ENCODE measurements around the gene GRAMD4. TPM values are rescaled to one million over a fixed set of nuclear protein-coding genes. Genes with fewer than 3 reads are reported as not detected.

Gene GRAMD4
- total RNA-seq, 1 donor from 2014 or later, result 37.8 TPM

DNA sequence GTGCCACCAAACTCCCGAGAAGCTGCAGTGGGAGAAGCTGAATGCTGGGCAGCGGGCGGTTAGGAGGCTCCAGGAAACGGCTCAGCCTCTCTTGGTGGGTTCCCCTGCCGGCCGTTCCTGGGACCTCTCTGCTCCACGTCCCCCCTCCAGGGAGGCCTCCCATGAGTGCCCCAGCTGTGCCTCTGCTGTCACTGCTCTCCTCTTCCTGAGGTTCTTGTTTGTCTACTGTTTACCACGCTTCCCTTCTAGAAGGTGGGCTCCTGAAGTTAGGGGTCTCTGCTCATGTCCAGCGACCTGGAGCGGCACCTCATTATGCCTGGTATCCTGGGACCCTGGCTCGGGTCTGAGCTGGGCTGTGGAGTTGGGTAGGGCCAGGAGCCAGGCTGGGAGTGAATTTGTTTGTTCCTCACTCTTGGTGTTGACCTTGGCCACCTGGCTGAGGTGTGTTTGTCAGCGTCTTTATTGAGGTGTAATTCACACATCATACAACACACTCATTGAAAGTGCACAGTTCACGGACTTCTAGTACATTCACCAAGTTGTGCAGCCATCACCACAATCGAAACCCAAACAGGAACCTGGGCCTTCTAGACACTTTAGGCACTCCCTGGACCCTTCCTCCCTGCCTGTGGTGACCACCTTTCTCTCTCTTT is 37.8 kb upstream of the GRAMD4 start:
- no peak for DNase-seq (ENCODE audit: low spot score)

DNA sequence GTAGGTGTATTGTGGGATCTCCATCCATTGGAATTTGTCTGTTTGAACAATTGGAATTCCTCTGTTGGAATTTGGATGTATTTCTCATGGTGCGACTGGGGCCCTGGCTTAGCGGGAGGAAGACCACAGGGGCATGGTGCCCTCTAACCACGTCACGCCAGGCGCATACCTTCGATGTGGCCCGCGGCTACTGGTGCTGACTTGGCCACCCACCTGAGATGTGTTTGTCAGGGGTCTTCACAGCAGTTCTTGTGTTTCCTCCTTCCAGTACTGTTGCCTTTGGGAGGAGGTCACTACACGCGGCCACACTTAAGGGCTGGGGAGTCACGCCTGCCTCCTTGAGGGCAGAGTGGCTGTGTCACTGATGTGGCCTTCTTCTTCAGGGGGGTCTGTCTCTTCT is 36.6 kb upstream of the GRAMD4 start:
- DNase-seq (ENCODE audit: low spot score), result no peak

DNA sequence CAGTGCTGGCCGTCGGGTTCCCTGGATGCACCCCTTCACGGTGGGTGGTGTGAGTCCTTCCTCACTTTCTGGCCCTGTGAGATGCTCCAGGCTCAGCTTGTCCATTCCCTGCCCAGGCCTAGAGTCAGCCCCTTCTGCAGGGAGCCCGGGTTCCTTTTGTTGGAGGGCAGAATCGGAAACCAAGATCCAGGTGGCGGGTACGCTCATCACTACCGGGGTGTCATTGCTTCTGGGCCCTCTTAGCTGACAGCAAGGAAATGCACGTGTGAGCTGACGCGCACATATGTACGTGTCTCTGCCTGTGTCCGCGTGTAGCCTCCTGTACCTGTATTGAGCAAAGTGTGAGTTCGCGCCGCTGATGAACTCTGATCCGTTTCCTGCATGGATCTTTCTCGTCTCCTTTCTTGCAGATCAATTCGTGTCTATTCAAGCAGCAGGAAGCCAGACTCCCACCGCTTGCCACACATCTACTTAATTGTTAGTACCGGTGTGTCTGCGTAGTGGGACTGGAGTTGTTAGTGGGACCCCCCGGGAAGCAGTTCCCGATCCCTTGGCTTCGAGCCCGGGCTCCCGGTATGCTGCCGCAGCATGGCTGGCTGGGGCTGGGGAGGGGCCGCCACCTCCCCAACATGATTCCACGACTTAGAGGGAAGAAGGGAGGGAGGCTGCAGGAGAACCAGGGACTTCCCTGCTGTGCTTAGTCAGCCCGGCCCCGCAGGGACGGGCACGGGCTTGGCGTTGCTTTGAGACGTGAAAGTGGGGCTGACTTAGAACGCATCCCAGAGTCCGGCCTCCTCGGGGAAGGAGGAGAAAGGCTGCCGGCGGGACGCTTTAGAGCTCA is 35.9 kb upstream of the GRAMD4 start:
- no peak for DNase-seq (ENCODE audit: low spot score)

DNA sequence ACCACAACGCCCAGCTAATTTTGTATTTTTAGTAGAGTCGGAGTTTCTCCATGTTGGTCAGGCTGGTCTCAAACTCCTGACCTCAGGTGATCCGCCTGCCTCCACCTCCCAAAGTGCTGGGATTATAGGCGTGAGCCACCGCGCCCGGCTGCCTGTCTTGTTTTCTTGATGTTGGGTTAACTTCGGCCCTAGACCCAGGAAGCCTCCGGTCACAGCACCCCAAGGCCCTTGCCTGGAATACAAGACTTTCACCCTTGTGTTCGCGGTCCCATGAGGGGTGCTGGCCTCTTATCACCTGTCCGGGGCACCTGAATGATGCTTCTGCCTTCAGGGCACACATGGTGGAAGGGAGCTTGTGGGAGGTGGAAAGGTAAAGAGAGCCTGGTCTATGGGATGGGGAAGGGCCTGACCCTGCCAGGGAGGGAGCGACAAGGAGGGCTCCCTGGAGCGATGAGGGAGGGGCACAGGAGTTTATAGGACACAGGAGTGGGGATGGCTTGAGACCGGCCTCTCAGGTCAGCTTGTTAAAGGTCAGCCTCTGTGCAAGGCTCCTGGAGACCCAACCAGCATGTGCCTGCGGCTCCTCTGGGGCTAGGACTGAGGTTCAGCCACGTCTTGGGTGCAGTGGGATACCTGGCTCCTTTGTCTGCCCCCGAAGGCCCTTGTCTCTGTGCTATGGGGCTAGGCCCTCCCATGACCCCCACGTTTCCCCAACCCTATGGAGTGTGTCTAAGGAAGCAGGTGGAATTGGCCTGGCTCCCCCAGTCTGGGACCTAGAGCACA is 34.7 kb upstream of the GRAMD4 start:
- DNase-seq (ENCODE audit: low spot score), result no peak

DNA sequence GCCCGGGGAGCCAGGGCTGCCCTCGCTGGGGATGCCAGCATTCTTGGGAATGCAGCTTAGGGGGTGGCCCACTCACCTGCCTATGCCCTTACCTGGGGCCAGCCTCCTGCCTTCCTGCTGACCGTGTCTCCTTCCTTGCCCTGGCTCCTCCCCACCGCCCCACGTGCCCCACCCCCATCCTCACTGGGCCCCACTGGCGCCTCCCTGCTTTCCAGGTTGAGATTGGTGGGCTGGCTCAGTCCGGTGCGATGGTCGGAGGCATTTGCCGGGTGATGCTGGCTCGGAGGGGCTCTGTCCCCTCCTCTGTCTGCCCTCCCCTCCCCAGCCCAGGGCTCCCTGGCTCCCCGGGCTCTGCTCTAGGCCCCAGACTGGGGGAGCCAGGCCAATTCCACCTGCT is 34.1 kb upstream of the GRAMD4 start:
- DNase-seq (ENCODE audit: low spot score), result no peak

DNA sequence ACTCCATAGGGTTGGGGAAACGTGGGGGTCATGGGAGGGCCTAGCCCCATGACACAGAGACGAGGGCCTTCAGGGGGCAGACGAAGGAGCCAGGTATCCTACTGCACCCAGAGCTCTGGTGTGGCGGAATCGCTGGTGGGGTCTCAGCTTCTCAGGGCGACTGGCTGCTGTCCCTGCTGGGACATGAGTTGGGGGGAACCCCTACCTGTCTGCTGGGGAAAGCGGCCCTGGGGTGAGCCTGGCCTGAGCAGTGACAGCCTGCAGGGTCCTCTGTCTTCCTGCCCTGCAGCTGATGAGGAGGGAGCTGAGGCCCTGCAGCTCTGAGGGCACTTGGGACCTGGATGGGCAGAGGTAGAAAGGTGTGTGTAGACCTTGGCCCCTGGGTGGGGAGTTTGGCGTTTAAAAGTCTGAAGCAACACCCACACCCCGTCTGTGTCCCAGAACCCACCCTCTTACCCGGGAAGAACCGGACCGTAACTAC is 33.6 kb upstream of the GRAMD4 start:
- DNase-seq (ENCODE audit: low spot score), result no peak

DNA sequence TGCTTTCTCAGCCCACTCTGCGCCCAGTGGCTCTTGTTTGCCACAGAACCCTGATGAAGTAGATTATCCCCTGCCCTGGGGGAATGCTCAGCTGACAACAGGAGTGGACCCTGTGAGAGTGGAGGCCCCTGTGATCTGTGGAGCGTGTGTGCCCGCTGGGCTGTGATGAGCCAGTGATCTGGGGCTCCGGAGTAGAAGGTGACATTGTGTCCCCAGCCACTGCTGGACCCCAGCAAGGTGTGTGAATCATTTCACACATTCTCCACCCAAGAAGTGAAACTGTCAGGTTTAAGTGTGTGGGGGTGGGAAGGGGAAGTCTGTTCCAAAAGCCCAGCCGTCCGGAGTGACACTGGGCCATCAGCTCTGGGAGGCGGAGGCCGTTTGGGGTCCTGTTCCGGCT is 33.1 kb upstream of the GRAMD4 start:
- DNase-seq (ENCODE audit: low spot score), result no peak

DNA sequence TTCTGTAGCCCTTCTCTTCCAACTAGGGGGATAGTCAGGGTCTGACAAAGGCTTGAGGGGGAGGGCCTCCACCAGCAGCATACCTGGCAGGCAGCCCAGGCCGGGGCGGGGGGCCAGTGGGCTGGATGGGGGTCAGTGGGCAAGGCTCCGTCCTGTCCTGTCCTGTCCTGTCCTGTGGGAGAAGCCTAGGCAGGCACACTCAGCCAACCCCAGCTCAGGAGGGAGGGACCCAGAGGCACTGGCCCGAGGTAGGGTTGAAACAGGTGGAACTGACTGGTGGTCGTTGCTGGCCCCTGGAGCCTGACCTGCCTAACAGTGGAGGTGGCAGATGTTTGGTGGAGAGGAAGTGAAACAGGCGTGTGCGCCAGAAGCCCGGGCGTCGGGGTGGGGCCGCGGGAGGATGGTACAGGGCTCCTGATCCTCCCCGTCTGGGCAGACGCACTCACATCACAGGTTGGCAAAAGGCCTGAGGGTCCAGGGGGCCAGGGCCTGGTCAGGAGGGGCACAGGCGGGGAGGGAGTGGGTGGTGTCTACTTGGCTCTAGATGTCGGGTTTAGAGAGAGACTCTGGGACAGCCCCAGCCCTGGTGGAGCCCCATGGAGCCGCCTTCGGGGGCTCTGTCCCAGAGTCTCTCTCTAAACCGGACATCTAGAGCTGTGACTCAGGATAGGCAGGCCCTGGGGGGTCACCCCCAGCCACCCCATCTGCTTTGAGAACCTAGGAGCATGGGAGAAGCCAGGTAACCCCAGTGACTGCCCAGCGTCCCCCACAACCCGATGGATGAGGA is 32.5 kb upstream of the GRAMD4 start:
- DNase-seq (ENCODE audit: low spot score), result no peak

DNA sequence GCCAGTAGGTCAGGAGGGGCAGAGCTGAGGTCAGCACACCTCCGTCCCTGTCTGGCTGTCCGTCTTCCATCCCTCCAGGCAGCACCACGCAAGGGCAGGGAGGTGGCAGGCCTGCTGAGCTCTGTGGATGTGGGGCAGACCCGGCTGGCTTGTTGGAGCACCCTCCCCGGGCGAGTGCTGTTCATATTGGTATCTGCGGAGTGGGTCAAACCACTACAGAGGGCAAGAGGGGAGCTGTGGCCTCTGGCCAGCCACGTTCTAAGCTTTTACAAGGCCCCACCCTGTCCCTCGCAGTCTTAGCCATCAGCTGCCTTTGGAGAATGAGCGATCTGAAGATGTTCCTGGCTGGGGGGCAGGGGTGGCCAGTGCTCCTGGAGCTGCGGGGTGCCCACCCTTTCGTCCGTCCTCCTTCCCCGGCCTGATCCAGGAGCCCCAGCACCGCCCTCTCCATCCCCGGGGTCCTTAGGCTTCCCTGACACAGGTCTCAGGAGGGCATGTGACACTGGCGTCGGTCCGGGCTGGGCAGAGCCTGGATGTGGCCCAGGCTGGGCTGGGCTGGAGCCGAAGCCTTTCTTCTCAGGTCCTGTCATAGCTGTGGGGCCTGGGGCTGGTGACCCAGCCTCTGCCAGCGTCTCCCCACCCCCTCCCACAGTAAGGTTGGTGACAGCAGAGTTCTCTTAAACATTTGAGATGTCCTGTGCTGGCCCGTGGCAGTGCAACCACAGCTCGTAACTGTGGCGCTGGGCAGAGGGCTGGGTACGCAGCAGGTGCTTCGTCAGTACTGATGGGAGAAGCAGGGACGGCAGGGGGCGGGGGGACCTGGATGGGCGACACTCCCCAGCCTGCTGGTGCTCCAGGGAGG is 31.7 kb upstream of the GRAMD4 start:
- DNase-seq (ENCODE audit: low spot score), result no peak

DNA sequence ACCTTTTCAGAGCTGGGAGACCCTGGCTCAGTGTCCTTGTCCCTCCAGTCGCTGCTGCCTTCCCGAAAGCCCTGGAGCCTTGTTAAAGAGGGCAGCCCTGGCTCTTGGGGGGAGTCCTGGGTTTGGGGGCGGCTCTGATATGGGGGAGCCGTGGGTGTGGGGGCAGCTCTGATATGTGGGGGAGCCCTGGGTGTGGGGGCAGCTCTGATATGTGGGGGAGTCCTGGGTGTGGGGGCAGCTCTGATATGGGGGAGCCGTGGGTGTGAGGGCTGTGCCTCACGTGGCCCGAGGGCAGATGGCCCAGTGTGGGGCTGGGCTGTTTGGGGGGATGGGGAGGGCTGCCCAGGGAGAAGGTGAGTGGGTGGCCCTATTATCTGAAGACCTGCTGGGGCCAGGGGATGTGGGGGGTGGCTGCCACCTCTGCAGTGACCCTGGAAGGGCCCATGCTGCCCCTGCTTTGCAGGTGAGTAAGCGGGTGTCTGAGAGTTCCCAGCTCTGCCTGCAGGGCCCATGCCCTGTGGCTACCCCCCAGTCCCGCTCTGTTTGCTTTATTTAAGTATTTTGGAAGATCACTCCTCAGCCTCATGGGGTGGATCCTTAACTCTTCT is 30.9 kb upstream of the GRAMD4 start:
- no peak for DNase-seq (ENCODE audit: low spot score)

DNA sequence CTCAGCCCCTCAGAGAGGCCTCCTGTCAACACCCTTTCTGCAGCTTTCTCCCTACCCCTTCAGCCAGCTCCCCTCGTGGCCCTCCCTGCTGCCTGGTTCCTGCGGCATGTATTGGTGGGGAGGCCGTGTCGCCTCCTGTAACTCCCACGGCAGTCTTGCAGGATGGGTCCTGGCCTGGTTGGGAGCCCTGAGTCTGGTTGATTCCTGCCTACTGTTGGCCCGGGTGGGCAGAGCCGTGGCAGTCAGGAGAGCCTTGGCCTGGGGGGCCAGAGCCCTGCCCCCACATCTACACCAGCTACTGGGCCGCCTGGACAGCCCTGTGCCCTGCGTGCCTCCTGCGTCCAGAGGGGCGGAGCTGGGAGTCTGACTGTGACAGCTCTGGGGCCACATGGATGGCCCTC is 30.3 kb upstream of the GRAMD4 start:
- no peak for DNase-seq (ENCODE audit: low spot score)

DNA sequence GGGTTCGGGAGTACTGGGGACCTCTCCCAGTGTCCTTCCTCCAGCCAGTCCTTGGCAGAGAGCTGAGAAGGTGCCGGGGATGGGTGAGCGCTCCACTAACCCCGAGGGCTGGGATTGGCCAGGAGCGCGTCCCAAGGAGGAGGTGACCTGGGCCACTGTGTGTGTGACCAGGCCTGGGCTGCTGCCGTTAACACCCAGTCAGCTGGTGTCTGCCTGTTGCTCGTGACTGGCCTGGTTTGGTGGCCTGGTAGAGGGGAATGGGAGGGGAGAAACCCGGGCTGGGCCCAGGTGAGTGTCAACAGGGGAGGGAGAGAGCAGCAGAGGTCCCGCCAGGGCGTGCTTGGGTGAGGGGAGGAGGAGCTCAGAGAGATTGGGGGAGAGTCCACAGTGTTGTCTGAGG is 29.9 kb upstream of the GRAMD4 start:
- DNase-seq (ENCODE audit: low spot score), result no peak

DNA sequence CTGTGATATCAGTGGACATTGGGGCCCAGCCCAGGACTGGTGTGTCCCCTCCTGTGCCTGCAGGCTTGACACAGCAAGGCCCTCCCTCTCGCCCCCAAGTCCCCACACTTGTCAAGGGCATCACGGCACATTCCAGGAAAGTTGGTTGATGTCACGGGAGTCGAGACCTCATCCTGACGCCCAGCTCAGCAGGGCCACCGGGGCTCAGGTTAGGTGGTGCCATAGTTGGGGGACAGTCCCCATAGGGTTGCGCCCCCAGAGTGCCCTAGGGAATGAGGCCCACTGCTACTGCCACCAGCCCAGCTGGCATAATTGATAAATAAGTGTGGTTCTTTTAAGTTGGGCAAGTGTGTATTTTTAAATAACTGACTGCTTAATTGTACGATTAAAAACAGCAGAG is 28.3 kb upstream of the GRAMD4 start:
- no peak for DNase-seq (ENCODE audit: low spot score)

DNA sequence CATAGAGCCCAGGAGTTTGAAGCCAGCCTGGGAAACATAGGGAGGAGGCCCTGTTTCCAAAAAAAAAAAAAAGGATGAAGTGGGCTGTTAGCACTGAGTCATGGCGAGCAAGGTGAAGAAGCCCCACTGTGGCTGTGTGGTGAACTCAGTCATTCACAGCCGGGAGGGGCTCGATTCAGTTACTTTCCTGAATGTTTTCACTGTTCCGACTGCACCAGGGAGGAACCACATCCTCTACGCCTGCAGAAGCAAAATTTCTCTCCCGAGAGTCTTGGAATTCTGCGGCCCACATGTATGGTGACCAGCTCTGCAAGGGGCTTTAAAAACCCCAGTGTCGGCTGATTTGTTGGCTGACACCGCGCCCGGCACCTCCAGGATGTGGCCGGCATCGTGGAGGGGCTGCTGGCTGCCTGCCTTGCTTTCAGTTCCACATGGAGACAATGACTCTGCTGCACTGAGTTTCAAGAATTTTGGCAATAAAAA is 27.8 kb upstream of the GRAMD4 start:
- DNase-seq (ENCODE audit: low spot score), result no peak

DNA sequence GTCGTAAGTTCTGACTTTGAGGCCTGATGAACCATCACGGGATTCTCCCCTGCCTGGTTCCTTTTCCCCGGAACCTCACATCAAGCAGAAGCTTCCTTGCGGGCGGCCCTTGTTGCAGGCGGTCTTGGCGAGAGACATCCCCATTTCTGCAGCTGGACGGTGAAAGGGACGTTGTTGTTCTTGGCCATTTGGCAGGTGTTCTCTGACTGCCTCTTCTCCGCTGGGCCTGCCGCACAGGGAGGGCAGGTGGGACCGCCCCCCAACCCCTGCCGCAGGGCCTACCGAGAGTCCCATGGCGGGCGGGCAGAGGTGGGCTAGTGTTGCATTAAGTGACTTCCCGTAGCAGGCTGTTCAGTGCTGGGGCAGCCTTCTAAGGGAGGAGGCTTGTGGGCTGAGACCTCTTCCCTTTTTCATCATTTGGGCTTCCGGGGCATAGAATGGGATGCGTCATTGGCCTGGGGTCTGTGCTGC is 26.9 kb upstream of the GRAMD4 start:
- no peak for DNase-seq (ENCODE audit: low spot score)

DNA sequence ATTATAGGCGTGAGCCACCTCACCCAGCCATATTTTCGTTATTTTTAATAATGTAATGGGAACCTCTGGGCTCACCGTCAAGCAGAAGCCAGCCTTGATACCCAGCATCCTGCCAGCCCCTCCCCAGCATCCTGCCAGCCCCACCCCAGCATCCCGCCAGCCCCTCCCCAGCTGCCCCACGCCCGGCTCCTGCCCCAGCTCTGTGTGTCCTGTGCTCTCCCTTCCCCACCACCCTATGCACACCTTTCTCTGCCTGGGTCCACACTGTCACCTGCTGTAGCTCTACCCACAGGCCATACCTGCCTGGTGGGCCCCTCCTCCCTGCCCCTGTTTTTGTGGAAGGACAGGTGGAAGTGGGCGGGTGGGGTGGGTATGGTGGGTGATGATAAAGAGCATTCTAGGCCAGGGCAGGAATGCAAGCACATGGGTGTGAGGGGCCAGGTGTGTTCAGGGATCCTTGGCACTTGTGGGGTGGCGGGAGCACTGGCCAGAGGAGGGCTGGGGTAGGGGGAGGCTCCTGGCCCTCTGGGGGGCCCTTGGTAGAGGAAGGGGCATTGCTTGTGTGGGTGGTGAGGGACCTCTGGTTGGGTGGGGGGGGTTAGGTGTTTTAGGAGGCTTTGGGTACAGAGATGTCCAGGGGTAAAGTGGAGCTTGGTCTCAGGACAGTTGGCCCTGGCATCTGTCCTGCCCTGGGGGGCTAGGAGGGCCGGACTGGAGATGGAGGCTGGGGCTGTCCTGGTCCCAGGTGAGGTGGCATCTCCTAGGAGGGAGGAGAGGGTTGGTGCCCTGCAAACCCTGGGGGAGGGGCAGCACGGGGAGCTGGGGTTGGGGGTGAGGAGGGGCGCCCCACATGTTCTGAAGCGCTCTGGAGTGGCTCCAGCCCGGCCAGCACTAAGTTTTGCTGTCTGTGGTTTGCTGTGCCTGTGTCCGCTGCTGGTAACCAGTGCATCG is 25.9 kb upstream of the GRAMD4 start:
- DNase-seq (ENCODE audit: low spot score), result no peak

DNA sequence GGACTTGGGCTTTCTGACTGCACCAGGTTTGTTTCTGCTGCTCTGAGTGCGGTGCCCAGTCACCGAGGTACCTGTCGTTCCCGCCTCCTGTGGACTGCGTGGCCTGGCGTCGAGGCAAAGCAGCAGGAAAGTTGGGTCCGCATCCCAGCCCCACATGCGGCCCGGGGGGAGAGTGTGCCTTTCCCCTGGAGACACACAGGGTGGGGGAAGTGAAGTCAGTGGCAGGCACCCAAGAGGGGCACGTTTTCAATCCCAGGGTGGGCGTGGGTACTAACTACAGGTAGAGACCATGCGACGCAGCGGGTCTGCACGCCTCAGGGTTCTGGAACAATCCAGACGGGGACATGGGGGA is 25.3 kb upstream of the GRAMD4 start:
- DNase-seq (ENCODE audit: low spot score), result no peak

DNA sequence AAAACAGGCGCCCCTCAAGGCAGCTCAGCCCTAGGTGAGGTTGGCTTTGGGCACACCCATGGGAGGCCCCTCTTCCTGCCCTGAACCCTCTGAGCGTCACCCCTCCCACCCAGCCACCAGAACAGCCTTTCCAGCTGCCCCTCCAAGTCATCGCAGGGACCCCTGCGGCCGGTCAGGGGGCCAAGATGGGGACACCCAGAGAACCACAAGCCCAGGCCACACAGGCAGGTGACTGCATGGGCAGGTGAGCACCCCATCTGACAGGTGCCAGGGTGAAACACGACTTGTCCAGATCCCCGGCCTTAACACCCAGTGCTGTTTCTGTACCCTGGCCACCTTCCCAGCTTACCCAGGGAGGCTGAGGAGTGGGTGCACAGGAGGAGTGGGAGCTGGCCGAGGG is 24.6 kb upstream of the GRAMD4 start:
- no peak for DNase-seq (ENCODE audit: low spot score)

Data from mesenteric fat pad (tissue), 1 donor.